ENCODE results near the gene SCGB1C1.

Gene SCGB1C1

GRCh38 chr11:205221-206001 is 12.5 kb downstream of the SCGB1C1 start:
- no peak for DNase-seq

GRCh38 chr11:206002-206384 is 13.1 kb downstream of the SCGB1C1 start:
- no peak for DNase-seq

GRCh38 chr11:206526-207207 is 13.8 kb downstream of the SCGB1C1 start:
- no peak for DNase-seq

- peak; percentile 58 for DNase-seq
These were observed 14.5 kb downstream of the SCGB1C1 start, which contains the start of the genes BET1L and RIC8A for GRCh38 chr11:207208-207862. BET1L (minus strand) TSS chr11:207399; CDS start chr11:207321, 78 bp downstream. RIC8A (plus strand) TSS chr11:207708; CDS start chr11:208855, 1,147 bp downstream.

DNA sequence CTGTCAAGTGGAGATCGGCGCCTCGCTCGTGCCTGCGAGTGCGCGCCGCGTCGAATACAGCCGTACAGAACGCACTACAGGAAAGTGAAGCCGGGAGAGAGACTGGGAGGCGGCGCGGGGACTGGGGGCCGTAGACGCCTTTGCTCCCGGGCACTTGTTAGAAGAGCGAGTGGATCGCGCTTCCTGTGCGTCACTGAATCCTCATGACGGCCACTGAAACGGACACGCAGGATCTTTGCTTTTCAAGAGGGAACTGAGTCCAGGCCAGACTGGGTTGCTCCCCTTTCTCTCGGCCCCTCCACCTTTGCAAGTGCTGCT is 14.9 kb downstream of the SCGB1C1 start:
- DNase-seq: no peak

DNA sequence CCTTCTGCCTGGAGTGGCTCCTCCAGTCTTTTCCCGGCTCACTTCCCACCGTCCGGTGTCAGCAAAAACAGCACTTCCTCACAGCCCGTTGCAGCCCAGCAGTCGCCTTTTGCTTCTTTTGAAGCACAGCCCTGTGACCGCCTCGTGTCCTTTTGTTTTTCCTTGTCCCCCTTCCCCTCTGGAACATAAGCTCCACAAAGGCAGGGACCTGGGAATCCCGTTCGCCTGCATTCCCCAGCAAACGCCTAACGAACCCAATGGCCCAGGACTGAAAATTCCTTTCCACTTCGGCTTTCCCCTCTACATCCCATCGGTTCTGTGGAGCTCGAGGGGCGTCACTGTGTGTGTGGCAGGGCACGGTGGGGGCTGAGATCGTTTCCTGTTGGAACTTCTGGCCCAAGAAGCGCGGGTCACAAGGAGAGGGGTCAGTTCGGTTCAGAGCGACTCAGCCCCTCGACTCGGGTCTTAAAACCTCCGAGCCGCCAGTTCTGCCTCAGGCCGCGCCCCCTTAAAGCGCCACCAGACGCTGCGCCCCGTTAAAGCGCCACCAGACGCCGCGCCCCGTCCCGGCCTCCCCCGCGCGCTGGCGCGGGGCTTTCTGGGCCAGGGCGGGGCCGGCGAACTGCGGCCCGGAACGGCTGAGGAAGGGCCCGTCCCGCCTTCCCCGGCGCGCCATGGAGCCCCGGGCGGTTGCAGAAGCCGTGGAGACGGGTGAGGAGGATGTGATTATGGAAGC is 15.5 kb downstream of the SCGB1C1 start:
- no peak for DNase-seq

- DNase-seq: no peak
These were observed 16.0 kb downstream of the SCGB1C1 start for GRCh38 chr11:208917-209260.

GRCh38 chr11:209275-210121 is 16.6 kb downstream of the SCGB1C1 start:
- DNase-seq: no peak

GRCh38 chr11:210122-210802 is 17.4 kb downstream of the SCGB1C1 start:
- DNase-seq: no peak

DNA sequence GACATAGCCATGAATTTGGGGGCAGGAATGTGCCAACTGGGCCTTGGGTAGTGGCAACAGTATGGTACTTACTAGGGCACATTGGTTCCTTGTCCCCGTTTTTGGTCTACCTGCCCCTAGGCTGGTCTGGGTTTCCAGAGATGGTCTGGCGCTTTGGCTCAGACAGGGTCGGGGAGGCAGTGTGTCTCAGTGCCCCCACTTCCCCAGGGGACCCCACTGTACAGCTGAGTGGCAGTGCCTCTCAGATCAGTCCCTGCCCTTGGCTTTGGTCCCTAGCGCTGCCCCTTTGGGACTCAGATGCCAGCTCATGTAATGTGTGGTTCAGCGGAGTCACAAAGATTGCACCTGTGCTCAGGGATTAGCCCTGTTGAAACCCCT is 17.9 kb downstream of the SCGB1C1 start:
- no peak for DNase-seq

- no peak for DNase-seq
These were observed 18.4 kb downstream of the SCGB1C1 start for GRCh38 chr11:211295-211694.

GRCh38 chr11:211741-212140 is 18.9 kb downstream of the SCGB1C1 start:
- no peak for DNase-seq

DNA sequence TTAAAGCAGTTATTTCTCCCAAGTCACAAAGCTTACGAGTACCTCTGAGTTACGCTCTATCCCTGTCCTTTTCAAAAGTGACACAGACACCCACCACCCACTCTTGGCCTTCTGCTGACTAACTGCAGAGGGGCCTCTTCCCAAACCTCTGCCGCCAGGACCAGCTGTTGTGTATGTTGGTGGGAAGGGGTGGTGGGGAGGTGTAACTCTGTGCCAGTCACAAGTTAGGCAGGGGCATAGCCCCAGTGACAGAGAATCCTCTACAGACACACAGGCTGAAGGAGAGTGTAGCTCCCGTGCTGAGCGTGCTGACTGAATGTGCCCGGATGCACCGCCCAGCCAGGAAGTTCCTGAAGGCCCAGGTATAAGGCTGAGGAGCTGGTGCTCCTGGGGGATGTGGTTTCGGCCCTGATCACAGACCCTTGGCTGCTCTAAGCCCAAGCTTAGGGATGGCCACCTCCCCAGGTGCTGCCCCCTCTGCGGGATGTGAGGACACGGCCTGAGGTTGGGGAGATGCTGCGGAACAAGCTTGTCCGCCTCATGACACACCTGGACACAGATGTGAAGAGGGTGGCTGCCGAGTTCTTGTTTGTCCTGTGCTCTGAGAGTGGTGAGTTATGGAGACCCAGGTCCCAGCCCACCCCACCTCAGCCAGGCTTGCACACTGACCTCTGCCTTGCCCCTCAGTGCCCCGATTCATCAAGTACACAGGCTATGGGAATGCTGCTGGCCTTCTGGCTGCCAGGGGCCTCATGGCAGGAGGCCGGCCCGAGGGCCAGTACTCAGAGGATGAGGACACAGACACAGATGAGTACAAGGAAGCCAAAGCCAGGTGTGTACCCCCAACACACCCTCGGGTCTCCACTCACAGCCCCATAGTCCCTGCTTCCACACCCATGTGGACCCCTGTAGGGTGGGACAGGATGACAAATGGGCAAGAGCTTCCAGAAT is 19.5 kb downstream of the SCGB1C1 start:
- DNase-seq: no peak

GRCh38 chr11:213111-213510 is 20.2 kb downstream of the SCGB1C1 start:
- no peak for DNase-seq

DNA sequence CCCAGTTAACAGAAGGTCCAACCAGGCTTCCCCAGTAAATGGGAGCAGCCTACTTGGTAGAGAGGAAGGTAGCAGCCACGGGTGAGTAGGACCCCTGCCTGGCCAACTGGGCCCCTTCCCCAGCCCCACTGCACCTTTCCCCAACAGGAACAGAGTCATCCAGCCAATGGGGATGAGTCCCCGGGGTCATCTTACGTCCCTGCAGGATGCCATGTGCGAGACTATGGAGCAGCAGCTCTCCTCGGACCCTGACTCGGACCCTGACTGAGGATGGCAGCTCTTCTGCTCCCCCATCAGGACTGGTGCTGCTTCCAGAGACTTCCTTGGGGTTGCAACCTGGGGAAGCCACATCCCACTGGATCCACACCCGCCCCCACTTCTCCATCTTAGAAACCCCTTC is 21.2 kb downstream of the SCGB1C1 start:
- DNase-seq: no peak

DNA sequence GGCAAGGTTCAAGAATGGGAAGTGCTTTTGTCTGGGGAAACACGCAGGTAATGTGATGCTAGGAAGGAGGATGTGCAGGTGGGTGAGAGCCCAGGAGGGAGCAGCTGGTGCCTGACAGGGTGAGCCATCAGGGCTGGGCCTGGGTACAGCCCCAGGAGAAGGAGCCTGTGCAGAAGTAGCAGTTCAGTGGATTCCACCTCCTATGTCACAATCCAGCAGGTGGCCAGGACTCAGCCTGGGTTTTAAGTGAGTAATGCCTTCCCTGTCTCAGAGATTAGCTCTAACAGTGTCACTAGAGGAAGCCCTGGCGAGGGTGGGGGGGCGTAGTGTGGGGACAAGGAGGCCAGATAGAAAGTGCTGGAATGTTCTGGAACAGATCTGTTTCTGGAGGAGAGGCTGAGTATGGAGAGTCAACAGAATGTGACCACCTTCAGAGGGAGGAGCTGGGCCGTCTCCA is 22.7 kb downstream of the SCGB1C1 start:
- DNase-seq: no peak

GRCh38 chr11:216081-216974 is 23.4 kb downstream of the SCGB1C1 start:
- DNase-seq: no peak

DNA sequence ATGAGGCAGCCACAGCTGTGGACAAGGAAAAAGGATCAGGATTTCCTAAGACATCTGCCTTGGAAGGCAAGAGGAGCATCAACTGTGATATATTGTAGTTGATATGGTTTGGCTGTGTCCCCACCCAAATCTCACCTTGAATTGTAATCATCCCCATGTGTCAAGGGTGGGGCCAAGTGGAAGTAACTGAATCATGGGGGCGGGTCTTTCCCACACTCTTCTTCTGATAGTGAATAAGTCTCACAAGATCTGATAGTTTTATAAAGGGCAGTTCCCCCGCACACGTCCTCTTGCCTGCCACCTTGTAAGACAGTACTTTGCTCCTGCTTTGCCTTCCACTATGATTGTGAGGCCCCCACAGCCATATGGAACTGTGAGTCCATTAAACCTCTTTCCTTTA is 24.8 kb downstream of the SCGB1C1 start:
- DNase-seq: no peak

- DNase-seq: no peak
These were observed 26.1 kb downstream of the SCGB1C1 start for GRCh38 chr11:218815-219593.

Data from NCI-H510A (cell line).